IPS-18a (cell line): ENCODE data around the gene ITSN1.
A peak's percentile ranks its signal among the peaks of the same experiment; 100 is the strongest.
"Not testable (repeated sequence)": the region's sequence is repeated elsewhere in the genome, so short reads cannot be mapped to it uniquely, and the experiment has no call there.

ENCODE experiments used
- H3K27ac ChIP-seq: one replicate; pipeline ENCODE4 v1.5.1; 2013; ENCODE audit warnings: low read length
- H3K27me3 ChIP-seq: one replicate; pipeline ENCODE4 v1.6.1; 2013; ENCODE audit warnings: mild to moderate bottlenecking, low read length; ENCODE audit not compliant: control insufficient read depth, insufficient read depth
- H3K36me3 ChIP-seq: one replicate; pipeline ENCODE4 v1.6.1; 2013; ENCODE audit warnings: low read depth, low read length; ENCODE audit not compliant: control insufficient read depth
- H3K4me1 ChIP-seq: one replicate; pipeline ENCODE4 v1.6.1; 2013; ENCODE audit warnings: low read depth, low read length; ENCODE audit not compliant: control insufficient read depth
- H3K4me3 ChIP-seq: one replicate; pipeline ENCODE4 v1.5.1; 2013; ENCODE audit warnings: low read length
- H3K9ac ChIP-seq: one replicate; pipeline ENCODE4 v1.6.1; 2013; ENCODE audit warnings: mild to moderate bottlenecking, low read length, moderate library complexity
- H3K9me3 ChIP-seq: one replicate; pipeline ENCODE4 v1.6.1; 2013; ENCODE audit warnings: low read depth, low read length; ENCODE audit not compliant: control insufficient read depth

The ITSN1 gene

DNA sequence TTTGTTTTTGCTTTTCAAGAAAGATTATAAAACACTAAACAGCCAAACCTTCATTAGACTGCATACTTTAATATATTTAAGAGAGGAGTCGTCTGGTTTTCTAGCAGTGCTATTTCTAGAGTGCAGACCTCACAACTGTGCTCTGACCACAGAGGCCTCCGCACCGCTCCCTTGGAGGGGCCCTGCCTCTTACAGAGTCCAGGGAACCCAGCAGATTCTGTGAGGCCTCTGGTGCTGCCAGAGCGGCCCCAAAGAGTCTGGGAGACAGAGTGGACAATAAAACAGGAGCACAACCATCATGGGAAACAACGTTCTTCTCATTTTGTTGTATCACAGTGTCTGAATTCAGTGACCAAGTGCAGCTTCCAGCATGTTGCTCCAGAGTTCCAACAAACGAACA, 267.5 kb downstream of the ITSN1 start:
- no peaks in the 10 kb centered on the region for H3K27me3 ChIP-seq
- H3K36me3 ChIP-seq, result peaks cover 85% of the 10 kb centered on the region
- no peaks in the 10 kb centered on the region for H3K9me3 ChIP-seq
- H3K4me1 ChIP-seq, result peaks cover 3% of the 10 kb centered on the region
- H3K27ac ChIP-seq, result no peak overlapping the region
- no peak overlapping the region for H3K9ac ChIP-seq
- no peak overlapping the region for H3K4me3 ChIP-seq

DNA sequence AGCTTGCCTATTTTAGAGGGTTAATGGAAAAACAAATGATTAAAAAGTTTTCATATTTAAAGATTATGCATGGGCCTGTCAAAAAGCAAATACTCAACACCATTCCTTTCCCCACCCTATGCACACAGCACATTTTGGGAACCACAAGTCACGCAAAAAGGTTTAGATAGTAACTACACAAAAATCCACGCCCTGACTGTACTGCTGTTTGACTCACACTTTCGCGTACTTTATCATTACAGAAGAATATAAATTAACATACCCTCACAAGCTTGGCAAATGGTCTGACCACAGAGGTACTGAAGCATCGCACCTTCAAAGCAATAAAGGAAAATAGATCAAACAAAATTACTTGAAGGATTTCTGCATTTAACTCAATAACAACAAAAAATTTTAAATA, 271.9 kb downstream of the ITSN1 start:
- Histone ChIP-seq H3K4me3 (peak overlapping the region; percentile 100), H3K27ac (no peak overlapping the region), H3K9me3 (no peaks in the 10 kb centered on the region), H3K4me1 (peaks cover 10% of the 10 kb centered on the region), H3K27me3 (no peaks in the 10 kb centered on the region), H3K36me3 (peaks cover 42% of the 10 kb centered on the region), H3K9ac (no peak overlapping the region)

DNA sequence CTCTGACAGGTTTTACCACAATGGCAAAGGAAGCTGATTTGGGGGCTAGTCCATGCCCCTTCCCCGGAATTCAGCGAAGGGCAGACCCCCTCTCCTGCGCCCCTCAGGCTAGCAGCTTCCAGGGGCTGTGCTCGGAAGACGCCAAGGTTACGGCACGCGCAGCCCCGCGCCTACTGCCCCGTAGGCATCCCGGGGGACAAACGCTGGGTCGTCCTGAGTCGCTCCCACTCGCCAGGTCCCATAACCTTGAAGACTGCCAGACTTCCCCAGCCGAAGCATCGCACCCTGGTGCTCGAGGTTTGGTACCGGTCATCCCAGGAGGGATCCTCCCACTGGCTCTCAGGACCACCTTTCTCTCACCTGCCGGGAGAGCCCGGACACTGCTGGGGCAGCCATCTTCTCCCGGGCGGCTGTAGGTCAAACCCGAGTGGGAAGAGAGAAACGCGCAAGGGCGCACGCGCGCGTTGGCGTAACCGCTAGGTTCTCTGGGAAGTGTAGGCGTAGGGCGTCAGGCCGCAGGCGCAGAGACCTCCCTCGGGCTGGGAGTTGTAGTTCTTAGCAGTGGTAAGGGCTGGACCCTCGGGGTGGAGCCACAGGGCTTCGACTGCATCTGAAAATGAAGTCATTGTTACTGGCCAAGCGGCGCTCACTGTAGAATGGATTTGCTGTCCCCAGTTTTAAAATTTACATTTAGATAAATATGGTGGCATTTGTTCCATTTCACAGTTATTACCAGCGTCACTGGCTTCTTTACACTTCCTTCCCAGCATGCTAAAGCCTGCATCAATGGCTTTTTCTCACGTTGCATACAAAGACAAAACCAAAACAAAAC, 273.3 kb downstream of the ITSN1 start, which contains the start of gene ATP5PO:
ATP5PO (minus strand) TSS at position 437 of the 832 bp plus-strand sequence; CDS start at position 396, 41 bp downstream.
- Histone ChIP-seq H3K9ac (peak within 1 kb of the TSS; percentile 93), H3K27me3 (no peaks in the 10 kb centered on the region), H3K36me3 (peaks cover 30% of the 10 kb centered on the region), H3K27ac (peak within 1 kb of the TSS; percentile 91), H3K4me3 (peak within 1 kb of the TSS; percentile 100), H3K9me3 (no peaks in the 10 kb centered on the region), H3K4me1 (peaks cover 10% of the 10 kb centered on the region)

DNA sequence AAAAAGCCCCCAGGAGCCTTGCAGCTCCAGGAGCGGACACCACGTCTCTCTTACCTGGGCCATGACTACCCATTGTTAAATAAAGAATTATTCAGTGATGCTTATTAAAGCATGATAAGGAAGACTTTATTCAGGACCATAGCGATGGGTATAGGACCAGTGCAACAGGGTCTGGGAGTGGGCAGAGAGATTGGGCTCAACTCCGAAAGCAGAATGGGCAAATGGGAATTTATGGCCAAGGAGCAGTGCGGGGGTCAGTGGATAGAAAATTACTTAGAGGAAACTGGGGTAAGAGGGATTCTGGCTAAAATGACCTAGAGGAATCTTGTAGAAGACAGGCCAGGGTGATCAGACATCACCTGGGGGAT, 273.9 kb downstream of the ITSN1 start:
- peaks cover 10% of the 10 kb centered on the region for H3K4me1 ChIP-seq
- peak overlapping the region; percentile 93 for H3K9ac ChIP-seq
- no peaks in the 10 kb centered on the region for H3K27me3 ChIP-seq
- H3K36me3 ChIP-seq, result peaks cover 24% of the 10 kb centered on the region
- H3K4me3 ChIP-seq, result peak overlapping the region; percentile 100
- H3K9me3 ChIP-seq, result no peaks in the 10 kb centered on the region
- no peak overlapping the region for H3K27ac ChIP-seq

DNA sequence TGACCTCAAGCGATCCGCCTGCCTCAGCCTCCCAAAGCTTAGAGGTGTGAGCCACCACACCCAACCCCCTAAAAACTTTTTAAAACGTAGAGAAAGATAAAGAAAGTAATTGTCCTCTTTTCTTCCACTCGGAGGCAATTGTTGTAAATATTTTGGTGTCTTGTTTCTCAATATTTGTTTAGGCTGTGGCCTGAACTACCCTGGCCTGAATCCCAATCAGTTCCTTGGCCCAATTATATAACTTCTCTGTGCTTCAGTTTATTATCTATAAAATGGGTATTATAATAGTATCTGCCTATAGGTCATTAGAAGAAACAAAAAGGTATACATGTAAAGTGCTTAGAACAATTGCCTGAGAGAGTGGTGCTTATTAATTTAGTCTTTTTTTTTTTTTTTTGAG, 275.1 kb downstream of the ITSN1 start:
- Histone ChIP-seq H3K9me3 (no peaks in the 10 kb centered on the region), H3K9ac (no peak overlapping the region), H3K36me3 (peaks cover 13% of the 10 kb centered on the region), H3K4me1 (peaks cover 10% of the 10 kb centered on the region), H3K27me3 (no peaks in the 10 kb centered on the region), H3K4me3 (no peak overlapping the region), H3K27ac (no peak overlapping the region)

DNA sequence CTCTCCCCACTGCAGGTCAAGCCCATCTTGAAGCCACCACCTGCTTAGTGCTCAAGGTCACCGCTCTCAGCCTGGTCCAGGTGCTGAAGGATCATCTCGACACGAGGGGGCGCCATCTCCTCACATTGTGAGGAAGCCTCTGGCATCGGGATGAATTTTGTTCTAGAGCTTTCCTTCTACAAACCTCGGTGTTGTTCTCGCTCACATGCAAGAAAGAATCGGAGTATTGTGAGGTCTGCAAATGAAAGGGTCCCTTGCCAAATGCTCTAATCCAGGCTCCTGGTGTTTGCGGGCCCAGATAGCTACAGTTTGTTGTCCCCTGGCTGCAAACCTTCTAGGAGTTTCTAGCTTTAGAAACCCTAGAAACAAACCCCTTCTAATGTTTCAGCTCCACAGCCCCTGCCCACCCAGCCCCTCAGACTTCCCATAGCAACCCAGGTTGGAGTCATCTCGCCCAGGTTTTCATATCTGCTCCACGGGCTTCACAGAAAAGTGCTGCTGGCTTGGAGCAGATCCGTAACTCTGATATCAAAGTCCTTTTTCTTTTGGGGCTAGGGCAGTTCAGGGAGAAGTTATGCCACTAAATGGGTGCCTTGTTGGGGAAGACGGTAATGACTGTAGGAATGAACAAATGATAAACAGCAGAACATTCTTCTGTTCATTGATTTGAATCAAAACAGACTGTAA, 281.9 kb downstream of the ITSN1 start:
- Histone ChIP-seq H3K4me3 (no peak overlapping the region), H3K9ac (no peak overlapping the region), H3K27ac (no peak overlapping the region)

DNA sequence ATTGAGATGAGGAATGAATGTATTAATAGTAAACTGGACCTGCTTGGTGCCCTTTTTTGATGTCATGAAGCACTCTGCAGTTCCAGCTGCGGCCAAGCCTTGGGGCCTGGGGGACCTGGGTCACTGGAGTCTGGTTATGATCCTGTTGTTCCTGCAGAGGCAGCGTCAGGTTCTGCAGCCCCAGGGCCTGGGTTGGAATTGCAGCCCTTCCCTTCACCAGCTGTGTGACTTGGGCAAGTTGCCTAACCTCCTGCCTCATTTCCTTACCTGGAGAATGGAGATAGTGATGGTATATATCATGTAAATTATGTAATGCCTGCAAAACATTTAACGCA, 282.4 kb downstream of the ITSN1 start:
- Histone ChIP-seq H3K36me3 (no peaks in the 10 kb centered on the region), H3K4me1 (no peaks in the 10 kb centered on the region), H3K27me3 (no peaks in the 10 kb centered on the region), H3K4me3 (no peak overlapping the region), H3K9ac (no peak overlapping the region), H3K9me3 (no peaks in the 10 kb centered on the region), H3K27ac (no peak overlapping the region)

More for the DNA sequence above, 281.9 kb downstream of the ITSN1 start:
- Histone ChIP-seq H3K27me3 (no peaks in the 10 kb centered on the region), H3K36me3 (no peaks in the 10 kb centered on the region), H3K4me1 (no peaks in the 10 kb centered on the region), H3K9me3 (no peaks in the 10 kb centered on the region)

DNA sequence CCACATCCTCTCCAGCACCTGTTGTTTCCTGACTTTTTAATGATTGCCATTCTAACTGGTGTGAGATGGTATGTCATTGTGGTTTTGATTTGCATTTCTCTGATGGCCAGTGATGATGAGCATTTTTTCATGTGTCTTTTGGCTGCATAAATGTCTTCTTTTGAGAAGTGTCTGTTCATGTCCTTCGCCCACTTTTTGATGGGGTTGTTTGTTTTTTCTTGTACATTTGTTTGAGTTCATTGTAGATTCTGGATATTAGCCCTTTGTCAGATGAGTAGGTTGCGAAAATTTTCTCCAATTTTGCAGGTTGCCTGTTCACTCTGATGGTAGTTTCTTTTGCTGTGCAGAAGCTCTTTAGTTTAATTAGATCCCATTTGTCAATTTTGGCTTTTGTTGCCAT, 283.9 kb downstream of the ITSN1 start:
- not testable (repeated sequence) for H3K4me3 ChIP-seq, H3K4me1 ChIP-seq, H3K27me3 ChIP-seq, H3K36me3 ChIP-seq, H3K9ac ChIP-seq, H3K9me3 ChIP-seq, H3K27ac ChIP-seq

DNA sequence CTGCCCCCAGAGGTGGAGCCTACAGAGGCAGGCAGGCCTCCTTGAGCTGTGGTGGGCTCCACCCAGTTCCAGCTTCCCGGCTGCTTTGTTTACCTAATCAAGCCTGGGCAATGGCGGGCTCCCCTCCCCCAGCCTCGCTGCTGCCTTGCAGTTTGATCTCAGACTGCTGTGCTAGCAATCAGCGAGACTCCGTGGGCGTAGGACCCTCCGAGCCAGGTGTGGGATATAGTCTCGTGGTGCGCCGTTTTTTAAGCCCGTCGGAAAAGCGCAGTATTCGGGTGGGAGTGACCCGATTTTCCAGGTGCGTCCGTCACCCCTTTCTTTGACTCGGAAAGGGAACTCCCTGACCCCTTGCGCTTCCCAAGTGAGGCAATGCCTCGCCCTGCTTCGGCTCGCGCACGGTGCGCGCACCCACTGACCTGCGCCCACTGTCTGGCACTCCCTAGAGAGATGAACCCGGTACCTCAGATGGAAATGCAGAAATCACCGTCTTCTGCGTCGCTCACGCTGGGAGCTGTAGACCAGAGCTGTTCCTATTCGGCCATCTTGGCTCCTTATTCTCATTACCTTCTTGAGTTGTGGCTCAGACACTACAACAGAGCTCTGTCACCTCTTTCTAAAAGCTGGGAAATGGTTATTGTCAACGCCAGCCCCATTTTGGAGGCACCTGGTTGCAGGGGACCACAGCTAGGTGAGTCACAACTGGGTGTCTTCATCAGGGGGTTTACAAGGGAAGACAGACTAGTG, 288.9 kb downstream of the ITSN1 start:
- H3K27me3 ChIP-seq, H3K9me3 ChIP-seq, H3K36me3 ChIP-seq: not testable (repeated sequence)
- peaks cover 14% of the 10 kb centered on the region for H3K4me1 ChIP-seq
- H3K9ac ChIP-seq, result peak overlapping the region; percentile 74
- H3K27ac ChIP-seq, result peak overlapping the region; percentile 71
- peak overlapping the region; percentile 74 for H3K4me3 ChIP-seq

DNA sequence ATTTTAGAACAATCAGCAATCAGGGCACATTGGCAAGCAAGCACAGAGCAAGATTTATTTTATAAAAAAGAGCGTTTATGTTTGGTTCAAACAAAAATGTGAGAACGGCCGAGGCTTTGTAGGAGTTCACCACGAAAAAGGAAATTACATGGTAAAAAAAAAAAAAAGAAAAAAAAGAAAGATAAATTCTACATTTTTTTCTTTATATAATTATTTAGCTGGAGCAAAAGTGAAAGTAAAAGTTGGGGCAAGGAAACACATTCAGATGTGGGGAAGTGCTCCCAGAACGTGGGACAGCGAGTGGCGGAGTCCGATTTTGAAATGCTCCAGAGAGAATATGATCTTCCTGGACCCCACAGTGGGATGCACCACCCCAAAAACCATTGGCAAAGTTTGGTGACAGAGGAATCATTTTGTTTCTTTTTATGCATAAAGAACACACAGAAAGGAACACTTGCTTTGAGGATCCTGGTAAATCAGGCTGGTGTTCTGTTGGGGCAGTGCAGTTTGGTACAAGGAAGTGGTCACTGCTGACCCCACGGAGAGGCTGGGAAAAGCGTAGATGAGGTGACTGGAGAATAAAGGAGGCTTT, 289.6 kb downstream of the ITSN1 start:
- Histone ChIP-seq H3K4me3 (peak overlapping the region; percentile 74), H3K4me1 (peaks cover 14% of the 10 kb centered on the region), H3K36me3 (no peaks in the 10 kb centered on the region), H3K27ac (peak overlapping the region; percentile 71), H3K27me3 (no peaks in the 10 kb centered on the region), H3K9ac (peak overlapping the region; percentile 74), H3K9me3 (no peaks in the 10 kb centered on the region)

DNA sequence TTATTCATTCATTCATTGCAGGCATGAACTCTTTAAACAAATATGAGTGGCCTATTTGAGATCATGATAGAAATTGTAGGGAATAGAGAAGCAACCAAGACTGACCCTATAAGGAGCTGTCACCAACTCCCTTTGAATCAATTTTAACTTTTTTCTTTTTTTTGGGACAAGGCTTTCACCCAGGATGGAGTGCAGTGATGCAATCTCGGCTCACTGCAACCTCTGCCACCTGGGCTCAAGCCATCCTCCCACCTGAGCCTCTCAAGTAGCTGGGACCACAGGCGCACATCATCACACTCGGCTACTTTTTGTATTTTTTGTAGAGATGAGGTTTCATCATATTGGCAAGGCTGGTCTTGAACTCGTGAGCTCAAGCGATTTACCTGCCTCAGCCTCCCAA, 290.4 kb downstream of the ITSN1 start:
- H3K4me1 ChIP-seq, result peaks cover 14% of the 10 kb centered on the region
- H3K4me3 ChIP-seq, result peak overlapping the region; percentile 74
- no peaks in the 10 kb centered on the region for H3K9me3 ChIP-seq
- no peaks in the 10 kb centered on the region for H3K36me3 ChIP-seq
- no peaks in the 10 kb centered on the region for H3K27me3 ChIP-seq
- no peak overlapping the region for H3K9ac ChIP-seq
- no peak overlapping the region for H3K27ac ChIP-seq
